GM18858 (cell line): ENCODE data around the gene GARIN5B.

Source experiments
- ATAC-seq: cut with Tn5 transposase; IDR thresholded peaks from one replicate; pipeline ENCODE4 v1.9.1; 2021; ENCODE audit not compliant: unreplicated experiment

Gene GARIN5B

DNA sequence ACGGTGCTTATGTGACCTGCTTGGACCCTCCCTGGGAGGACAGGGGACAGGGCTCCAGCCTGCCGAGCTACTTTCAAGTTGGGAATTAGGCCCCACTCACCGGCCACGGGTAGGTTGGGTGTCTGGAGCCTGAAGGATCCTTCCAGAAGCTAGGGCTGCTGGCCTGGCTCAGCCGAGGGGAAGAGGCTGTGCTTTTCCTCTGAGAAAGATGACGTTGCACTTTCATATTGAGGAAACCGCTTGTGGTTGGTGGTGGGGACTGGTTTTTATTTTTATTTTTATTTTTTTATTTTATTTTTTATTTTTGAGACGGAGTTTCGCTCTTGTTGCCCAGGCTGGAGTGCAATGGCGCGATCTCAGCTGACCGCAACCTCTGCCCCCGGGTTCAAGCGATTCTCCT, 37.9 kb downstream of the GARIN5B start, which contains the start of gene TMEM150B:
Gene TMEM150B (minus strand): TSS at position 170 of the 400 bp plus-strand sequence. CDS start 4,305 bp downstream, outside the sequence.
- ATAC-seq, result no peak

DNA sequence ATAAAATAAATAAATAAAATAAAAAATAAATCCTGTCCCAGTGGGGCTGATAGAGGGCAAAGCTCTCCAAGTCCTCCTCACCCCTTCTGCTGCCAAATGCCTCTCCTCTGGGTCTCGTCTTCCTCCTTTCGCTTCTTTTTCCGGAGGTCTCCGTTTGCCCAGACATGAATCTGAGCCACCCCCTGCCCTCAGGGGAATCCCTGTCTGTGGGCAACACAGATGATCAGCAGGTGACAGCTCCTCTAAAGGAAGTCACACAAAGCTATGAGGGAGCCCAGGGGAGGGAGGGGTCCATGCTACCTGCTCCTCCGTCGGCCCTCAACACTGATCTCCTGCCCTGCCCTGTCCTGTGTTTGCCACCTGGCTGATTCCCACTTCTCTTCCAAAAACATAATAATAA, 38.4 kb downstream of the GARIN5B start:
- ATAC-seq, result no peak

DNA sequence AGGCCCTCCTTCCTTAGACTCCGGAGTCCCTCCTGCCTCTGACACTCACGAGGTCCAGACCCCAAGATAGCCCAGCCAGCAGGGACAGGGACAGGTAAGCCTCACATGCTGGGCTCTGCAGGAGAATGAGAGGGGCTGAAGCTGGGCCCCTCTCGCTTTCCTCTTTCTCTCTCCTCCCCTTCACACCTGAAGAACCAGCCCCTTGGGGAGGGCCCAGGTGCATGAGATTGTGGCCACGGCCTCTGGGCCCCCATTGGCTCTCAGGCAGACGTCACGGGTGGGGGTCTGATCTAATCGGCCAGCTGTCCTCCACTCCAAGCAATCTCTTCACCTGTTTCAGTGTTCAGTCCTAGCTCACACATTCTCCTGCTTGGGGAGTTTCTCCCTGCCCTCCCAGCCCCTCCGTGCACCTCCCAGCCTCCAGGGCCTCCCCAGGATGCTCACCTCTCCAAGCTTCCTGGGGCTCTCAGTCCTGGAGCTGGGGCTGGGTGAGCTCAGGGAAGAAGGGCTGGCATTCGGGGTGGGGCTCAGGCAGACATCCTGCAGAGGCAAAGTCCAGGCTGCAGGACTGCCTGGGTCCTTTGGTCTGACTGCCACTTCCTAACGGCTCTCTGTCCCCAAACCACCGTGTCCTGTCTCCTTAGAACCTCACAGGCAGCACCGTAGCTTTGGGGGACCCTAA, 40.7 kb downstream of the GARIN5B start:
- no peak for ATAC-seq

GRCh38 chr19:55321466-55322137, 41.5 kb downstream of the GARIN5B start:
- ATAC-seq, result no peak

DNA sequence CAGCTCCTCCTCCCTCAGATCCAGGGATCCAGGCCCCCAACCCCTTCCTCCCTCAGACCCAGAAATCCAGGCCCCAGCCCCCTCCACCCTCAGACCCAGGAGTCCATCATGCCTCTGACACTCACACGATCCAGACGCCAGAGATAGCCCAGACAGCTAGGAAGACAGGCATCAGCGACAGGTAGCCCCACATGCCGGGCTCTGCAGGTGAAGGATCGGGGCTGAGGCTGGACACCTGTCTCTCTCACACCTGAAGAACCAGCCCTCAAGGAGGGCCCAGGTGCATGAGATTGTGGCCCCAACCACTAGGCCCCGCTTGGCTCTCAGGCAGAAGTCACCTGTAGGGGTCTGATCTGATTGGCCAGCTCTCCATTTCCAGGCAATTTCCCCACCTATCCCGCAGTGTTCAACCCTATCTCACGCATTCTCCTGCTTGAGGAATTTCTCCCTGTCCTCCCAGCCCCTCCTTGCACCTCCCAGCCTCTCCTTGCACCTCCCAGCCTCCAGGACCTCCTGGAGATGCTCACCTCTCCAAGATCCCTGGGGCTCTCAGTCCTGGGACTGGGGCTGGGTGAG, 42.1 kb downstream of the GARIN5B start:
- ATAC-seq, result no peak

- ATAC-seq, result no peak
Measured at GRCh38 chr19:55319785-55320184, 43.3 kb downstream of the GARIN5B start.

- no peak for ATAC-seq
Measured at GRCh38 chr19:55316646-55317045, 46.4 kb downstream of the GARIN5B start.

- ATAC-seq, result no peak
Measured at GRCh38 chr19:55315956-55316525, 47.0 kb downstream of the GARIN5B start.

DNA sequence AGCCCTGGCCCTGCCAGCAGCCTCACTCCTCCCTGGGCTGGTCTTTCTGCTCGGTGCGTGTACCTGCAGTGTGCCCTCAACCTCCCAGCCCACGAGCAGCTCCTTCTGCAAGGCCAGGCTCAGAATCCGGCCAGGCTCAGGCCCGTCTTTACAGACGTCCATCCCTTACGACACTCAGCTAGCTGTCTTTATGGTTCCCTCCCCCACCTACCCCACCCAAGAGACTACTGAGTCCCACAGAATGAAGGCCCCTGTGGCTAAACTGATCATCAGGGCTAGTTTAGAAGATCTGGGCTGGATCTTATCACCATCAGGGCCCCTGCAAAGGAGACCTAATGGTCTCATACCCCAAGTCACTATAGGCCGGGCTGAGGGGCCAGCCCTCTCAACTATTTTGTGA, 48.7 kb downstream of the GARIN5B start:
- ATAC-seq, result no peak

DNA sequence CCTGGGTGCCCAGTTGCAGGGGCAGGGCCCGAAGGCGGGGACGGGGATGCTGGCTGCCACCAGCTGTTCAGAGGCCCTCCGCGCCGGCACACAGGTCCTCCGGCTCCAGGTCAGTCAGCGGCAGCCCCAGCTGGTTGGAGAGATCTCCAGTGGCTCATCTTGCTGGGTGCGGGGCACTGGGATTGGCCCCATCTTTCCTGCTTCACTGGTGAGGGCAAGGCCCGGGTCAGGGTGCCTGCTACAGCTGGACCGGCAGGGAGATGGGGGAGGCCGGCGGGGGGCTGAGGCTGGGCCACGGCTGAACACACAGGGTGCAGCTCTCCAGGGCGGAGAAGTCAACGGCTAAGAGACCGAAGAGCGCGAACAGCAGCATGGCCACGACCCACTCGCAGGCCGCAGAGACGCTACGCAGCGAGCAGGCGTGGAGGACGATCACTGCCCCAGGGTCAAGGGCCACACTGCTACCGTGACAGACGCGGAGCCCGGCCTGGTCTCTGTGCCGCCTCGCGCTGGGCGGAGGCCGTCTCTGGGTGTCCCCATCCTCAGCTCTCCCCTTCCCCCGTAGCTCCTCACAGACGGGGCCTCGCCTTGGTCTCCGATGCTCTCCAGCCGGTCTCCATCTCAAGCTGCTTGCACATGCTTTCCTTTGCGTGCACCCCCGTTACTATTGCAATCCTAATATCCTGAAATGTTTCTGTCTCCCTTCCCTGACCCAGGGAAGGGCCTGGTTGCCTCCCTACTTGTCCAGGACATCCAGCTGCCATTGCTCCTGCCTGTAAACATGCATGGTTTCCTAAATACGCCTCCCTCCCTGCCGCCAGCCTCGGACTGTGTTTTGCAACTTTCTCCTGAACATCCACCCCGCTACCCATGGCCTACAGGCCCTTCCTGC, 50.2 kb downstream of the GARIN5B start:
- no peak for ATAC-seq

DNA sequence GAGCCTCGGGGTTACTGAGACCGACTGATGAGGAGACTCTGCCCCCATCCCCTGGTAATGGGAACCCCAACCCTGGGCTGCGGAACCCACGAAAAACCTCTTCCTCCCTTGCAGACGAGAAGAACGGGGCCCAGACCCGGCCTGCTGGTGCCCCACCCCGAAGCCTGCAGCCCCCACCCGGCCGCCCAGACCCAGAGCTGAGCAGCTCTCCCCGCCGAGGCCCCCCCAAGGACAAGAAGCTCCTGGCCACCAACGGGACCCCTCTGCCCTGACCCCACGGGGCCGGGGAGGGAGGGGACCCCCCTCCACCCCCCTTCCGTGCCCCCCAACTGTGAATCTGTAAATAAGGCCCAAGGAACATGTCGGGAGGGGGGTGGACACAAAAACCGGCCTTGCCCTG, 51.3 kb downstream of the GARIN5B start:
- ATAC-seq, result no peak

- no peak for ATAC-seq
Measured at GRCh38 chr19:55311397-55311796, 51.7 kb downstream of the GARIN5B start.

DNA sequence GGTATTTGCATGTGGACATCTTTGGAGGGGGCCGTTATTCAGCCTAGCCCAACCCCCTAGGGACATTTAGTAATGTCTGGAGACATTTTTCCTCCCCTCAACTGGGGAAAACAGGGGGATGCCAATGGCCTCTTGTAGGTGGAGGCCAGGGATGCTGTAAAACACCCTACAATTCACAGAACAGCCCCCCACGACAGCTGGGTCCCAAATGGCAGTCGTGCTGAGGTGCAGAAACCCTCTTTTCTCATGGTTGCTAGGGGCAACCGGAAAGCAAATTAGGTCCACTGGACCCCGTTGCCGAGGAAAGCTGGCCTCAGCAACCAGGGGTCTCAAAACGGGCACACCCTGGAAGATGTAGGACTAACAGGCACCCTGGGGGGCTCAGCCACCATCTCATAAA, 52.6 kb downstream of the GARIN5B start:
- no peak for ATAC-seq

DNA sequence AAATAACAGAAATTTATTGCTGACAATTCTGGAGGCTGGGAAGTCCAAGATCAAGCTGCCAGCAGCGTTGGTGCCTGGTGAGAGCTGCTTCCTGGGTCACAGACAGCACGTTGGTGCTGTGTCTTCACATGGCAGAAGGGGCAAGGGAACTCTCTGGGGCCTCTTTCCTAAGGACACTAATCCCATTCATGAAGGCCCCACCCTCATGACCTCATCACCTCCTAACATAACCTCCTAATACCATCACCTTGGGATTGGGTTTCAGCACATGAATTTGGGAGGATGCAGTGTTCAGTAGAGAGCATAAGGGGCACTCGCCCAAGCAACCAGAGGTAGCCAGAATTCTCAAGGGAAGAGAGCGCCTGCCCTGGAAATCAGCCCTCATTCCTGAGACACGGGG, 53.6 kb downstream of the GARIN5B start:
- ATAC-seq, result no peak

DNA sequence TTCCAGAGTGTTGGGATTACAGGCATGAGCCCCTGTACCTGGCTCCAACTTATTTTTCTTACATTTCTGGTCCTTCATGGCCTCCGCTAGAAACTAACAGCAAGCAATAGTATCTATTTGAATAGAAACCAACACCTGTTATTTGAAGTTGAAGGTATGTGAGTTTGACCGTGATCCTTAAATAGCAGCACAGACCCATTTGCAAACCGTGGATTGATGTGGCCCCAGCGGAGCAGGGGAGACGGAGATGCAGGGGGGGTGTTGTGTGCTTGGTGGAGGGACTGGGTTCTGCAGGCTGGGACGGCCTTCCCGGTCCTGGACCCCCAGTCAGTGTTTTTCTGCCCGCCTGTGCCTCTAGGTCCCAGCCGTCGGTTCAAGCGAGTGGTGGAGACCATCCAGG, 54.8 kb downstream of the GARIN5B start:
- ATAC-seq, result no peak

- no peak for ATAC-seq
Measured at GRCh38 chr19:55306712-55307111, 56.3 kb downstream of the GARIN5B start.

DNA sequence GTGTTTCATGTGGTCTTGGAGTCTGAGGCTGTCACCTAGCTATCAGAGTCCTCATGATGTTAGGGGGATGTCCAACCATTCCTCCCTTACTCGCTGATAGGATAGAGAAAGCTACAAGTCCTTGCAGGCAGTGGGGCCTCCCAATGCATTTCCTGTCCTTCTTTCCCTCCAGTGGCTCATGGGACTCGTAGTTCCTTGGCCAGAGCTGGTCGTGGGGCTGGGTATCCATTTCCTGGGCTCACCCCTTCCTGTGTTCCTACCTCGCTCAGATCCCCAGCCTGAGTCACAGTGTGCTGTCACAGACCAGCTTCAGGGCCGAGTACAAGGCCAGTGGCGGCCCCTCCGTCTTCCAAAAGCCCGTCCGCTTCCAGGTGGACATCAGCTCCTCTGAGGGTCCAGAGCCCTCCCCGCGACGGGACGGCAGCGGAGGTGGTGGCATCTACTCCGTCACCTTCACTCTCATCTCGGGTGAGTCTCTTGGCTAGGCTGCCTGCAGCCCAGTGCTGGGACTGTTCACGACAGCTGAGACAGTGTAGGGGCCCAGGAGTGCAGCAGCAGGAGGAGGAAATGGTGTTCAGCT, 57.0 kb downstream of the GARIN5B start:
- no peak for ATAC-seq

DNA sequence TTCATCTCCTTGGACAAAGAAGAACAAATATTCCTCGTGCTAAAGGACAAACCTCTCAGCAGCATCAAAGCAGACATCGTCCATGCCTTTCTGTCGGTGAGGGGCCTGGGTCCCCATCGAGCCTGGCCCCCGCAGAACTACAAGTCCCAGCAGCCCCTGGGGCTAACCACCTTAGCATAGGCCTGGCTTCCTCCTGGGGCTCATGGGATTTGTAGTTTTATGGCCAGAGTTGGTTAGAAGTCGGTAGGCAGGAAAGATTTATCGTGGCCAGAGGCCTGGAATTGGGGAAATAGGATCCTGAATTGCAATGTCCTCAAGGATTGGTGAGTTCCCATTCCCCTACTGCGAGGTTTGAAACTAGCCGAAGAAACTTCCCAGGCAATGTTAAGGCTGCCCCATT, 57.6 kb downstream of the GARIN5B start:
- ATAC-seq, result no peak

DNA sequence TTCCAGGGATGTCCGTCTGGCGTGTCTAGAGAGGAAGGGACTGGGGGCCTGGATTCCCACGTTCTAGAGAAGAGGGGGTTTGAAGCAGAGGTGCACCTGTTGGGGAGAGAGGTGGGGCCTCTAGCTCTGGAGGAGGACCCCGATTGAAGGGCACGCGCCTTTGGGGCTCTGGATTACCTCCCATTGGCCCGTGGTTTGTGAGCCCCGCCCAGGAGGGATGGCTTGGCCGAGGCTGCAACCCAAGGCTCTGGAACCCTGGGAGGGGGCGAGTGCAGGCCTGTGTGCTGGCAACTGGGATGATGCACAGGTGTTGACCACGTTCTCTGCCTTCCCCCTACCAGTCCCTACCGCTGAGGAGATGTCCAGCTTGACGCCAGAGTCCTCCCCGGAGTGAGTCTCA, 58.1 kb downstream of the GARIN5B start:
- no peak for ATAC-seq
